ENCODE measurements around the gene PCCA.
"Not testable (repeated sequence)": the region's sequence is repeated elsewhere in the genome, so short reads cannot be mapped to it uniquely, and the experiment has no call there.

PCCA gene

GRCh38 chr13:100083401-100083800 lies 5.5 kb upstream of the PCCA start:
- not testable (repeated sequence) for H3K27me3 Mint-ChIP-seq

GRCh38 chr13:100088273-100088643 lies 635 bp upstream of the PCCA start:
- H3K27ac Mint-ChIP-seq: no peak overlapping the region
- no peaks in the 10 kb centered on the region for H3K9me3 Mint-ChIP-seq
- no peaks in the 10 kb centered on the region for H3K36me3 Mint-ChIP-seq
- H3K27me3 Mint-ChIP-seq: no peaks in the 10 kb centered on the region
- ATAC-seq (ENCODE audit: low read depth) (no peak), DNase-seq (ENCODE audit: low spot score in 2 of 2) (no peak)
- H3K4me3 Mint-ChIP-seq: peak overlapping the region; percentile 93
- peaks cover 25% of the 10 kb centered on the region for H3K4me1 Mint-ChIP-seq

More at GRCh38 chr13:100083401-100083800, 5.5 kb upstream of the PCCA start:
- not testable (repeated sequence) for ATAC-seq (ENCODE audit: low read depth); DNase-seq (ENCODE audit: low spot score in 2 of 2); H3K4me1 Mint-ChIP-seq; H3K4me3 Mint-ChIP-seq; H3K9me3 Mint-ChIP-seq; H3K36me3 Mint-ChIP-seq
- H3K27ac Mint-ChIP-seq: peak overlapping the region; percentile 21

GRCh38 chr13:100089465-100090032 lies 656 bp downstream of the PCCA start:
- peak in 1 of 2 donors; percentile 0 for DNase-seq (ENCODE audit: low spot score in 2 of 2)
- H3K27me3 Mint-ChIP-seq: no peaks in the 10 kb centered on the region
- peak overlapping the region; percentile 83 for H3K27ac Mint-ChIP-seq
- no peaks in the 10 kb centered on the region for H3K36me3 Mint-ChIP-seq
- H3K4me1 Mint-ChIP-seq: peaks cover 21% of the 10 kb centered on the region
- peak; percentile 57 for ATAC-seq (ENCODE audit: low read depth)
- H3K9me3 Mint-ChIP-seq: no peaks in the 10 kb centered on the region
- peak overlapping the region; percentile 93 for H3K4me3 Mint-ChIP-seq

- no peaks in the 10 kb centered on the region for H3K9me3 Mint-ChIP-seq
These were observed 2.0 kb downstream of the PCCA start for GRCh38 chr13:100090861-100091260.

GRCh38 chr13:100091391-100091790 lies 2.5 kb downstream of the PCCA start:
- no peak overlapping the region for H3K27ac Mint-ChIP-seq
- H3K4me1 Mint-ChIP-seq: peaks cover 31% of the 10 kb centered on the region
- no peak overlapping the region for H3K4me3 Mint-ChIP-seq
- ATAC-seq (ENCODE audit: low read depth): no peak
- peaks cover 4% of the 10 kb centered on the region for H3K36me3 Mint-ChIP-seq
- no peak for DNase-seq (ENCODE audit: low spot score in 2 of 2)
- no peaks in the 10 kb centered on the region for H3K9me3 Mint-ChIP-seq
- no peaks in the 10 kb centered on the region for H3K27me3 Mint-ChIP-seq

More at GRCh38 chr13:100090861-100091260, 2.0 kb downstream of the PCCA start:
- DNase-seq (ENCODE audit: low spot score in 2 of 2) (no peak), ATAC-seq (ENCODE audit: low read depth) (no peak)
- Mint-ChIP-seq H3K36me3 (peaks cover 4% of the 10 kb centered on the region), H3K27ac (no peak overlapping the region), H3K4me1 (peaks cover 31% of the 10 kb centered on the region), H3K4me3 (no peak overlapping the region), H3K27me3 (no peaks in the 10 kb centered on the region)

- DNase-seq (ENCODE audit: low spot score in 2 of 2); H3K4me3 Mint-ChIP-seq; H3K27me3 Mint-ChIP-seq; H3K36me3 Mint-ChIP-seq; H3K9me3 Mint-ChIP-seq; H3K27ac Mint-ChIP-seq; ATAC-seq (ENCODE audit: low read depth): not testable (repeated sequence)
- H3K4me1 Mint-ChIP-seq: peaks cover 27% of the 10 kb centered on the region
These were observed 3.4 kb downstream of the PCCA start for GRCh38 chr13:100092273-100092672.

- Mint-ChIP-seq H3K9me3 (no peaks in the 10 kb centered on the region), H3K27me3 (no peaks in the 10 kb centered on the region), H3K4me1 (peaks cover 22% of the 10 kb centered on the region), H3K36me3 (peaks cover 8% of the 10 kb centered on the region), H3K27ac (no peak overlapping the region), H3K4me3 (no peak overlapping the region)
- ATAC-seq (ENCODE audit: low read depth) (no peak), DNase-seq (ENCODE audit: low spot score in 2 of 2) (no peak)
These were observed 6.6 kb downstream of the PCCA start for GRCh38 chr13:100095498-100095897.

GRCh38 chr13:100096526-100096925 lies 7.6 kb downstream of the PCCA start:
- ATAC-seq (ENCODE audit: low read depth) (no peak), DNase-seq (ENCODE audit: low spot score in 2 of 2) (no peak)
- Mint-ChIP-seq H3K4me1 (peaks cover 16% of the 10 kb centered on the region), H3K36me3 (peaks cover 8% of the 10 kb centered on the region), H3K4me3 (no peak overlapping the region), H3K27me3 (no peaks in the 10 kb centered on the region), H3K27ac (no peak overlapping the region), H3K9me3 (no peaks in the 10 kb centered on the region)

GRCh38 chr13:100097821-100098220 lies 8.9 kb downstream of the PCCA start:
- no peak overlapping the region for H3K4me3 Mint-ChIP-seq
- no peak for DNase-seq (ENCODE audit: low spot score in 2 of 2)

GRCh38 chr13:100098445-100099116 lies 9.7 kb downstream of the PCCA start:
- ATAC-seq (ENCODE audit: low read depth): no peak
- Mint-ChIP-seq H3K27ac (no peak overlapping the region), H3K9me3 (no peaks in the 10 kb centered on the region), H3K4me3 (no peak overlapping the region), H3K36me3 (peaks cover 11% of the 10 kb centered on the region), H3K4me1 (peaks cover 16% of the 10 kb centered on the region), H3K27me3 (no peaks in the 10 kb centered on the region)
- DNase-seq (ENCODE audit: low spot score in 2 of 2): no peak

More at GRCh38 chr13:100097821-100098220, 8.9 kb downstream of the PCCA start:
- no peak for ATAC-seq (ENCODE audit: low read depth)
- Mint-ChIP-seq H3K27me3 (no peaks in the 10 kb centered on the region), H3K4me1 (peaks cover 16% of the 10 kb centered on the region), H3K9me3 (no peaks in the 10 kb centered on the region), H3K27ac (no peak overlapping the region), H3K36me3 (peaks cover 11% of the 10 kb centered on the region)

GRCh38 chr13:100099117-100099445 lies 10.2 kb downstream of the PCCA start:
- DNase-seq (ENCODE audit: low spot score in 2 of 2); H3K9me3 Mint-ChIP-seq; ATAC-seq (ENCODE audit: low read depth); H3K4me3 Mint-ChIP-seq; H3K27me3 Mint-ChIP-seq; H3K27ac Mint-ChIP-seq: not testable (repeated sequence)
- H3K4me1 Mint-ChIP-seq: peaks cover 19% of the 10 kb centered on the region
- H3K36me3 Mint-ChIP-seq: peaks cover 16% of the 10 kb centered on the region

- Mint-ChIP-seq H3K4me1 (peaks cover 17% of the 10 kb centered on the region), H3K4me3 (no peak overlapping the region), H3K9me3 (peaks cover 2% of the 10 kb centered on the region), H3K27ac (no peak overlapping the region), H3K36me3 (peaks cover 19% of the 10 kb centered on the region), H3K27me3 (no peaks in the 10 kb centered on the region)
- ATAC-seq (ENCODE audit: low read depth): no peak
- no peak for DNase-seq (ENCODE audit: low spot score in 2 of 2)
These were observed 11.4 kb downstream of the PCCA start for GRCh38 chr13:100100115-100100879.

GRCh38 chr13:100102042-100102441 lies 13.1 kb downstream of the PCCA start:
- DNase-seq (ENCODE audit: low spot score in 2 of 2): no peak
- peaks cover 12% of the 10 kb centered on the region for H3K4me1 Mint-ChIP-seq
- ATAC-seq (ENCODE audit: low read depth): no peak
- no peaks in the 10 kb centered on the region for H3K27me3 Mint-ChIP-seq
- H3K9me3 Mint-ChIP-seq: peaks cover 2% of the 10 kb centered on the region
- H3K27ac Mint-ChIP-seq: no peak overlapping the region
- peaks cover 15% of the 10 kb centered on the region for H3K36me3 Mint-ChIP-seq
- no peak overlapping the region for H3K4me3 Mint-ChIP-seq

GRCh38 chr13:100106005-100106404 lies 17.1 kb downstream of the PCCA start:
- no peak for DNase-seq (ENCODE audit: low spot score in 2 of 2)
- H3K27me3 Mint-ChIP-seq: no peaks in the 10 kb centered on the region
- no peak overlapping the region for H3K27ac Mint-ChIP-seq
- H3K36me3 Mint-ChIP-seq: peaks cover 15% of the 10 kb centered on the region
- no peak for ATAC-seq (ENCODE audit: low read depth)
- no peak overlapping the region for H3K4me3 Mint-ChIP-seq
- peaks cover 2% of the 10 kb centered on the region for H3K9me3 Mint-ChIP-seq
- peaks cover 18% of the 10 kb centered on the region for H3K4me1 Mint-ChIP-seq
